Stimulated activated CD4-positive, alpha-beta T cell treated with anti-CD3 and anti-CD28 coated beads, Interleukin-4, amount 100 ng/mL, for 24 hours (primary cell): ENCODE measurements around the gene C6orf62.
"Not testable (repeated sequence)": the region's sequence is repeated elsewhere in the genome, so short reads cannot be mapped to it uniquely, and the experiment has no call there.

Source experiments
- DNase-seq: peaks from one replicate; pipeline ENCODE4 v3.0.0-alpha.2; 2020

C6orf62 gene

GRCh38 chr6:24666641-24667377 is 52.1 kb downstream of the C6orf62 start, which contains the start of the genes ACOT13 and TDP2:
Gene ACOT13, plus strand, starts transcription at chr6:24667077. Its CDS starts 187 bp downstream, at chr6:24667264.
Gene TDP2, minus strand, starts transcription at chr6:24666899. Its CDS starts 37 bp downstream, at chr6:24666862.
- DNase-seq = peak; percentile 96

GRCh38 chr6:24666097-24666640 is 52.8 kb downstream of the C6orf62 start:
- DNase-seq = peak; percentile 49

GRCh38 chr6:24664046-24664987 is 54.6 kb downstream of the C6orf62 start:
- DNase-seq = no peak

- no peak for DNase-seq
These were observed 55.8 kb downstream of the C6orf62 start for GRCh38 chr6:24663189-24663588.

- DNase-seq = no peak
These were observed 56.7 kb downstream of the C6orf62 start for GRCh38 chr6:24662236-24662635.

GRCh38 chr6:24661759-24662158 is 57.2 kb downstream of the C6orf62 start:
- DNase-seq = not testable (repeated sequence)

GRCh38 chr6:24660105-24660504 is 58.8 kb downstream of the C6orf62 start:
- no peak for DNase-seq

- DNase-seq = no peak
These were observed 59.4 kb downstream of the C6orf62 start for GRCh38 chr6:24659561-24659960.

GRCh38 chr6:24658573-24659560 is 60.1 kb downstream of the C6orf62 start:
- no peak for DNase-seq

- no peak for DNase-seq
These were observed 63.7 kb downstream of the C6orf62 start for GRCh38 chr6:24655215-24655614.
